ENCODE results near the gene TASP1.
"Not testable (repeated sequence)": the region's sequence is repeated elsewhere in the genome, so short reads cannot be mapped to it uniquely, and the experiment has no call there.

TASP1 gene

DNA sequence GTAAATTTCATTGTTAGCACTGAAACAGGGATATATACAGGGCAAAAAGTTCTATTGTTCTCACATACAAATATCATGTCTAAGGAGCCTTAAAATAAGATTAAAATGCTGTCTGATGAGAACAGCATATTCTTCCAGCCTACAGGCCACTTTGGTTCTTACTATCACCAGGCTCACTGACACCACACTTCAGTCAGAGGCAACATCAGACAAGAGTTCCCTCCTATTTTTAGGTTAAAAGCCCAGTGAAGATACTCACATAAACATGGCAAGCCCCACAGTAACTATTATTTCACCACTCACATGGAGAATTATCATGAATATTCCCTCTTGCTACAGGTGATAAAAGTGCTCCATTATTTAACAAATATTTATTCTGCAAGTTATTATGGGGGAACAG is 241.9 kb downstream of the TASP1 start:
- DNase-seq (ENCODE audit: low read depth): no peak

DNA sequence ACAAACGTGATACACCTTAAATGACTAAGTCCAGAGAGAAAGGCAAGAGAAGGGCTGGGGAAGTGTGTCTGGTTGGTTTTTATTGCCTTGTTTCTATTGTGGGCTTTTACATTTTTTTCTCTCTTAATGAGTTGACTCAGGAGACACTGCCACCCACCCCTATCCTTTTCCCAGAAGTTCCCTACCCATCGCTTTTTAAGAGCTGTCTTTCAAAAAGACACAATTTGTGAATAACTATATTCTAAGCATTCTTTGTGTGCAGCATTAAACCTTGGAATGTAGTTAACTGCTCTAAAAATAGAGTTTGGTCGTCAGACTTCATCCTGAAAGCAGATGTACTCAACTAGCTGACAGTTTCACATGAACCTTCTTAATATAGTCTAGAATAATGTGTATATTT is 242.7 kb downstream of the TASP1 start:
- no peak for DNase-seq (ENCODE audit: low read depth)

GRCh38 chr20:13395232-13395631 is 243.5 kb downstream of the TASP1 start:
- no peak for DNase-seq (ENCODE audit: low read depth)

DNA sequence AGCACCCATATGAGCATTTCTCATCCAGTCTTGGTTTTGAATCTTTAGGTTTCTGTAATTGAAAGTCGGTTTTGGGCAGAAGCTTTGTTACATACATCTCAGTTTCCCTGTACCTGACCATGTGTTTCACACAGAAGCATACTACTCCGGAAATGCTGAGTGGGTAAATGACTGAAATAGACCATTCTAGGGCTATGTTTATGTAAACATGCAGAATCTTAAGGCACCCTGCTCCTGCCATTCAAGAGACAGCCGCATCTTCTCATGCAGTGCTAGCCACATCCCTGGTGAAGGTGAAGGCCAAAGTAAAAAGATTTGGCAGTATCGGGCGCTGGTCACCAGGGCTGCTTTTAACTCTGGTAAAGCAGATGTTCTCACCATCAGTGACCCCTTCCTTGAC is 246.3 kb downstream of the TASP1 start:
- DNase-seq (ENCODE audit: low read depth): no peak

GRCh38 chr20:13389115-13389514 is 249.6 kb downstream of the TASP1 start:
- DNase-seq (ENCODE audit: low read depth): no peak

DNA sequence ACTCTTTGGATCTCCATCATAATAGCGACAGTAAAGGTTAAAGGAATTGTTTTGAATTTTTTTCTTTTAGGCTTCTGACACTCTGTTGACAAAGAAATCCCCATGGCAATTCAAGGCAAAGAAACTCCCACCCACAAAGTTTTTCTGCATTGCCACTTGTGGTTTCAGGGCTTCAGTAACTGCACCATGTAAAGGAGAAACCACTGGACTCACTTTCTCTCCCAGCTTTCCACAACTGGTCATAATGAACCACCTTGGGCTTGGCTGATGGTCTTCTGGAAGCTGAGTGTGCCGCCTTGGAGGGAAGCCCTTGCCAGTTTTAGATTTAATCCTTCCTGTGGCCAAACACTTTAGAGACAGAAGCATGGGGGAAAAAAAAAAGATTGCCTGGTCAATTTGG is 254.6 kb downstream of the TASP1 start:
- no peak for DNase-seq (ENCODE audit: low read depth)

DNA sequence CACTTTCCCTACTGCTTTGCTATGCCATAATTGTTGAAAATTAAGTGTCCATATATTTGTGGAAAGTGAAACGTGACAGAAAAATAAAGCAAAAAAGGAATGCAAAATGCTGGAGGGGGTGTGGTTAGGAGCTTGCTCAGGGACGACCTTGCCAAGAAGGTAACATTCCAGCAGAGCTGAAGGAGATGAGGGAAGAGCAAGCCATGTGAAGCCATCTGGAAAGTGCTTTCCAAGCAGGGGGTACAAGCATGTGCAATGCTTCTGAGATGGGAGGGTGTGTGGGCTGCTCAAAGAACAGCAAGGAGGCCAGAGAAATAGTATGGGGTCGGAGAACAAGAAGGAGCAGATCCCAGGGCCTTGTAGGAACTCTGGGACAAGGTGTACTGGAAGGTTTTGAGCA is 255.9 kb downstream of the TASP1 start:
- no peak for DNase-seq (ENCODE audit: low read depth)

DNA sequence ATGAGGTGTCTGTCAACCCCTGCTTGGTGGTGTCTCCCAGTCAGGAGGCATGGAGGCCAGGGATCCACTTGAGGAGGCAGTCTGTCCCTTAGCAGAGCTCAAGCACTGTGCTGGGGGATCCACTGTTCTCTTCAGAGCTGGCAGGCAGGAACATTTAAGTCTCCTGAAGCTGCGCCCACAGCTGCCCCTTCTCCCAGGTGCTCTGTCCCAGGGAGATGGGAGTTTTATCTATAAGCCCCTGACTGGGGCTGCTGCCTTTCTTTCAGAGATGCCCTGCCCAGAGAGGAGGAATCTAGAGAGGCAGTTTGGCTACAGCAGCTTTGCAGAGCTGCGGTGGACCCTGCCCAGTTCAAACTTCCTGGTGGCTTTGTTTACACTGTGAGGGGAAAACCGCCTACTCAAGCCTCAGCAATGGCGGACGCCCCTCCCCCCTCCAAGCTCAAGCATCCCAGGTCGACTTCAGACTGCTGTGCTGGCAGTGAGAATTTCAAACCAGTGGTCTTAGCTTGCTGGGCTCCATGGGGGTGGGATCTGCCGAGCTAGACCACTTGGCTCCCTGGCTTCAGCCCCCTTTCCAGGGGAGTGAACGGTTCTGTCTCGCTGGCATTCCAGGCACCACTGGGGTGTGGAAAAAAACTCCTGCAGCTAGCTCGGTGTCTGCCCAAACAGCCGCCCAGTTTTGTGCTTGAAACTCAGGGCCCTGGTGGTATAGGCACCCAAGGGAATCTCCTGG is 258.1 kb downstream of the TASP1 start:
- DNase-seq (ENCODE audit: low read depth): not testable (repeated sequence)

- DNase-seq (ENCODE audit: low read depth): no peak
Observed at GRCh38 chr20:13373400-13373799, 265.3 kb downstream of the TASP1 start.

DNA sequence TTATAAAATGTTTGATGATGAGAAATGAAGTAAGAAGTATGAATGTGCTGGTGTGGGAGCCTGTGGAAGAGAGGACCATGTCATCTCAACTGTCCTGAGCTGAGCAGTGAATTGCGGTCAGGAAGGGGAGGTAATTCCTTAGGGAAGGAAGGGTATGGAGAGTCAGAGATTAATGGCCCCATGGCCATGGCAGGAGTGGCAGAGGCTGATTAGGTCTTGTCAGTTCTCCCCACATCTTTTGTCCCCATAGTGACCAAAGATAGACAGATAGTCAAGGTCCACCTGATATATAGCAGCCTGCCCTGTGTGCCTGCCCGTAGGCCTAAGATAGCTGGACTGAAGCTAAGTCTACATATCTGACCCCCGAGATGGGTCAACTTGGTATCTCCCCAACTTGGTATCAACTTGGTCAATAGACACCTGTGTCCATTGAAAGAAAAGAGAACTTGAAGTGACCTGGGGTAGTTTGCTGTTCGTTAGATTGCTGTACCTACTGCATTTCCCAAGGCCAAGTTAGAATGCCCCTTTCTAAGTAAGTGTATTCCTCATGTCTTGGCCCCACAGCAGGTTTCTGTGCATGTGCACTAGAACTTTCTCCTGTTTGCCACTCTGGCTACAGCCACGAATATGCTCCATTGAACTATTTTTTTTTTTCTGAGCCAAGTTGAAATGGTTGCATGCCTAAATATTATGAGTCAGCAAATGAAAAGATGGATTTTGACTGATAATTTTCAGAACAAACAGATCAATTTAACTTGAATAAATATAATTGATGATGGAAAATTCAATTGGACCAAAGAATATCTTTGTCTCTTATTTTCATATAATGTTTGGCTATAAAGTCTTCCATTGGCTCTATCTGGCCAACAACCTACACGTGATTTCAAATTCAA is 274.2 kb downstream of the TASP1 start:
- no peak for DNase-seq (ENCODE audit: low read depth)

DNA sequence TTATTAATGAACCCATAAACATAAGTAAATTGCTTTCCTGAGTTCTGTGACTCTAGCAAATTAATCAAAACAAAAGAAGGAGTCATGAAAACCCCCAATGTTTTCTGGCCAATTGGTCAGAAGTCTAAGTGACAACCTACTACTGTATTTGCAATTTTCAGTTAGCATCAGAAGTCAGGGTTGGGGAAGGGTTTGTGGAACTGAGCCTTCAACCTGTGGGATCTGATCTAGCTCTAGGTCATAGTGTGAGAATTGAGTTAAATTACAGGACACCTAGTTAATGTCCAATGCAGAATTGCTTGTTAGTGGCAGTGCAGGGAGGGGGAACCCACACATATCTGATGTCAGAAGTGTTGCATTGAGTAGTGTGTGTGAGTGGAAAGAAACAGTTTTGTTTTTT is 275.3 kb downstream of the TASP1 start:
- no peak for DNase-seq (ENCODE audit: low read depth)

DNA sequence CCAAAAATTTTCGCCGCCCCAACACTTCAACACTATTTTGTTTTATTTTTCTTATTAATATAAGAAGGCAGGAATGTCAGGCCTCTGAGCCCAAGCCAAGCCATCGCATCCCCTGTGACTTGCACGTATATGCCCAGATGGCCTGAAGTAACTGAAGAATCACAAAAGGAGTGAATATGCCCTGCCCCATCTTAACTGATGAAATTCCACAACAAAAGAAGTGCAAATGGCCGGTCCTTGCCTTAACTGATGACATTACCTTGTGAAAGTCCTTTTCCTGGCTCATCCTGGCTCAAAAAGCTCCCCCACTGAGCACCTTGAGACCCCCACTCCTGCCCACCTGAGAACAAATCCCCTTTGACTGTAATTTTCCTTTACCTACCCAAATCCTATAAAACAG is 276.6 kb downstream of the TASP1 start:
- DNase-seq (ENCODE audit: low read depth): not testable (repeated sequence)

DNA sequence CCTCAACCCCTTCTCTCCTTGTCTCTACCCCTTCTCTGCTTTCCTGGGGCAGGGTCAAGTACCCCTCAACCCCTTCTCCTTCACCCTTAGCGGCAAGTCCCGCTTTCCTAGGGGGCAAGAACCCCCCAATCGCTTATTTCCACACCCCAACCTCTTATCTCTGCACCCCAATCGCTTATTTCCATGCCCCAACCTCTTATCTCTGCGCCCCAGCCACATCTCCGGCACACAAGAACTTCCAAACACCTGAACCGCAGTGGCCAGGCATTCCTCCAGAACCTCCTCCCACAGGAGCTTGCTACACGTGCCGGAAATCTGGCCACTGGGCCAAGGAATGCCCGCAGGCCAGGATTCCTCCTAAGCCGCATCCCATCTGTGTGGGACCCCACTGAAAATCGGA is 279.8 kb downstream of the TASP1 start:
- not testable (repeated sequence) for DNase-seq (ENCODE audit: low read depth)

DNA sequence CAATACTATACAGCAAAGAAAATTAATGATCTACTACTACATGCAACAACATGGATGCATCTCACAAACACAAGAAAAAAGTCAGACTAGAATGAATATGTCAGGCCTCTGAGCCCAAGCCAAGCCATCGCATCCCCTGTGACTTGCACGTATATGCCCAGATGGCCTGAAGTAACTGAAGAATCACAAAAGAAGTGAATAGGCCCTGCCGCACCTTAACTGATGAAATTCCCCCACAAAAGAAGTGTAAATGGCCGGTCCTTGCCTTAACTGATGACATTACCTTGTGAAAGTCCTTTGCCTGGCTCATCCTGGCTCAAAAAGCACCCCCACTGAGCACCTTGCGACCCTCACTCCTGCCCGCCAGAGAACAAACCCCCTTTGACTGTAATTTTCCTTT is 280.9 kb downstream of the TASP1 start:
- DNase-seq (ENCODE audit: low read depth): not testable (repeated sequence)

GRCh38 chr20:13356591-13356990 is 282.1 kb downstream of the TASP1 start:
- no peak for DNase-seq (ENCODE audit: low read depth)

DNA sequence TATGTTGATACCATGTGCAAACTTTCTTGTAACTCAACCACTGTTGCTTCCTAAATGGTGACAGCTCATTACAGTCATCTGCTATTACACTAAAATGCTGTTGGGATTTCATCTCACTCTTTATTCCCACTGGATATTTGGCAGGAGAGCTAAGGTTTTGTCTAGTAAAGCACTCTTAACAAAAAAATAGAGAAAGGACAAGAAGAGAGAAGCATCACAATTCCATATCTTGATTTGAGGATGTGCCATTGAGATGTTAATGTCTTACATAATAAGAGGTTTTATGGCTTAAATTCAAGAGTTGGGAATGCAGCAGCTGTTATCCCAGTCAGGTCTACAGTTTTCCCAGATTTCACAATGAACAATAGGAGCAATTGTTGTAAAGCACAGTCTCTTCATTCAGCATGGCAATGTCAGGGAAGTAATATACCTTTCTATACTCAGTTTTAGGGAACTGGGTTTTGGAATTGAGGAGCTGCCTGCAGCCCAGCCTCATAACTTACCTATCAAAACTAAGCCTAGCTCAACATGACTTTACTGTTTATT is 282.7 kb downstream of the TASP1 start:
- no peak for DNase-seq (ENCODE audit: low read depth)

- no peak for DNase-seq (ENCODE audit: low read depth)
Observed at GRCh38 chr20:13355411-13355810, 283.3 kb downstream of the TASP1 start.

- DNase-seq (ENCODE audit: low read depth): no peak
Observed at GRCh38 chr20:13353261-13353945, 285.3 kb downstream of the TASP1 start.

DNA sequence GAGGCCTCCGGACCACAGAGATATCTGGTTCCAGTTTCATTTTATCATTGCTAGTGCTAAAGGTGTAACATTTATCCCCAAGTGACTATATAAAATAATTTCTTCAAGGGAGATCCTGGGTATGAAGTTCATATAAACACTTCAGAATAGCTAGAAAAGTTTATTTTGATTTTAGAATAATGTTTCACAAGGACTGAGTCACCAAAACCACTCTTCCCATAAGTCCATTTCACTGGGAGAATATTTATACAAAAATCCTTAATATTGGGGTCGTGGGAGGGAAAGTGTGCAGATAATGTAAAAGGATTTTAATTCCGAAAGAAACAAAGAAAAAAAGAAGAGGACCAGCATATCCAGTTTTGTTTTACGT is 289.5 kb downstream of the TASP1 start:
- DNase-seq (ENCODE audit: low read depth): no peak

DNA sequence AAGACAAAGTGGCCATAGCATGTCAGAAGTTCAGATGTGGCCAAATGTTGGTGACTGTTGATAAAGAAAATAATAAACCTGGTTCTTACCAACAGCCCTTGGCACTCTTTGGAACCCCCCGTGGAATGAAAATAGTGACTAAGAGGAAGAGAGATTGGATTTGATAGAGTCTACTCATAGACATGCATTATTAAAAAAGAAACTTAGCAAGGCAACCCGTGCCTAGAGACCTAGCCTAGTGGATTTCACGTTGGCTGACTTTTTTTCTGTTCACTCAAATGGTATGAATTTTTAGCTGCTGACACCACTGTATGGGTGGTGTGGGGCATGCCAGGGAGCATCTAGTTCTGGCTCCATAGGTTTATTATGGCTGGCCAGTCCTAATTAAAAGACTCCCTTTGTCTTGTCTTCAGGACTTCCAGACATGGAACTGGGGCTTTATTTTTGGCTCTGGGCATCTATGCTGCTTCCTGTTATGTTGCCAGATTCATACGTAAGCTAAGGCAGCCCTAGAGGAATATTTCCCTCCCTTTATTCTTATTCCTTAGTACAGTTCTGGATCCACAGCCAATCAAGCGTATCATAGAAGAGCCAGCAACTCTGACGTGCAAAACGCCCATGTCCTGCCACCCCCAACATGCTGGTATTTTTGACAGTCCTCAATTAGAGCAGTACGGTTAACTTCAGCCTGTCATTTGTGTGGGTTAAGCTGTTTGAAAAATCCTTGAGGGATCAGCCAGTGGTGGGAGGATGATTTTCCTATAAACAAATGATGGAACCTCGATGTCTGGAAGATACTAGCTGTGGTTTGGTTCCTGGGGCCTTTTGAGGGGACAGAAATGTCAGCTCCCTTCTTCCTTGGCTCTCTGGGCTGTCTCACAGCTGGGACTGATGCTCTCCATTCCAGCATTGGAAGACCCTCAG is 290.2 kb downstream of the TASP1 start:
- no peak for DNase-seq (ENCODE audit: low read depth)

- DNase-seq (ENCODE audit: low read depth): no peak
Observed at GRCh38 chr20:13344671-13345070, 294.1 kb downstream of the TASP1 start.

Measured in stimulated activated CD4-positive, alpha-beta T cell treated with anti-CD3 and anti-CD28 coated beads, Interleukin-2, amount 100 ng/mL, for 4 hours (primary cell).